Stimulated activated CD4-positive, alpha-beta T cell treated with anti-CD3 and anti-CD28 coated beads, TNF-alpha, amount 100 ng/mL, for 1 hour (primary cell): Measurements from ENCODE around the gene NUDT15.
"Not testable (repeated sequence)": the region's sequence is repeated elsewhere in the genome, so short reads cannot be mapped to it uniquely, and the experiment has no call there.

Source experiments
- DNase-seq, 3 donors: peaks; one replicate each; pipeline ENCODE4 v3.0.0-alpha.2; 2020; ENCODE audit warnings: low read depth in 3 of 3, low spot score in 1 of 3

NUDT15 gene

GRCh38 chr13:48042894-48043293 lies 5.4 kb downstream of the NUDT15 start:
- no peak for DNase-seq

DNA sequence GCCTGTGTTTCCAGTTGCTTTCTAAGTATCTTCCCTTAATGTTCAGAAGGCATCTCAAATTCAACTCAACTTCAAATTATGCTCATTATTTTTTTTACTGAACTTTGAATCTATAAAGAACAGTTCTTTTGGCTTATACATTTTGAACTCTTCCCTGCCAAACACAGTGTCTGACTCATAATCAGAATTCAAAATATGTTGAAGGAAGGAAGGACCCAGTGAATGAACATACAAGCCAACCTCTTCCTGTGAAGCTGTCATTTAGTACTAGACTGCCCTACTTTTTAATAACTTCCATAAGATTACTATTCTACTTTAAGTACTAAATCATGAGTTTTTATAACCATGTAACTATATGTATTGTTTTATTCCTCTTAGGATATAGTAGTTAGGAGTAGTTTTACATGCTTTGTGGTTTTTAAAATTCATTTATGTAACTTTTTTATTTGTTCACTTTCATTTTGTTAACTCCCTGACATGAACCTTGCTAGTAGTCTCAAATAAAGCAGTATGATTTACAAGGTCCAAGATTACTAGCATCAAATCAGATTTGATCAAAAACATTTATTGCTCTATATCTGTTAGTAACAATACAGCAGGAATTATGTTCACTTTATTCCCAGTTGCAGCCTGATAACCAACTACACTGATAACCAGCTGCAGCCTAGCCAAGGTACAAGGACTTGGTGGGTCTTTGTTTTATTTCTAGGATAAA lies 6.4 kb downstream of the NUDT15 start:
- no peak for DNase-seq

- DNase-seq = no peak
Observed at GRCh38 chr13:48050550-48050949, 13.0 kb downstream of the NUDT15 start.

- no peak for DNase-seq
Observed at GRCh38 chr13:48054601-48055000, 17.1 kb downstream of the NUDT15 start.

DNA sequence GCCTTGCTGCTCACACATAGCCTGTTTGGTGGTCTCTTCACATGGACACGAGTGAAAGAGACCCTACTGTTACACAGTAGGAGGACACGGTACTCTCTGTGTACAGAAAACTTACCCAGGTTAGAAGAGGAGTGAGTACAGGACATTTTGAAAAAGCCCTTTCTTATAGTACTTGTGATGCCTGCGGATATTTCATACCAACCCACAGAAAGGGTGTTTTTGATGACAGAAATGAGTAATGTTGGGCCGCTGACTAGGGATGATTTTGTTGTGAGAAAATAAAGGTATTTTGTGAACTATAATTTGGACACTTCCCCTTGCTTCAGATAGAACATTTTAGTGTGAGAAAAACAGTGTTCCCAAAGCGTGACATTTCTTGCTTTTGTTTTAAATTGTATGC lies 18.2 kb downstream of the NUDT15 start:
- no peak for DNase-seq

GRCh38 chr13:48058536-48058935 lies 21.0 kb downstream of the NUDT15 start:
- not testable (repeated sequence) for DNase-seq

DNA sequence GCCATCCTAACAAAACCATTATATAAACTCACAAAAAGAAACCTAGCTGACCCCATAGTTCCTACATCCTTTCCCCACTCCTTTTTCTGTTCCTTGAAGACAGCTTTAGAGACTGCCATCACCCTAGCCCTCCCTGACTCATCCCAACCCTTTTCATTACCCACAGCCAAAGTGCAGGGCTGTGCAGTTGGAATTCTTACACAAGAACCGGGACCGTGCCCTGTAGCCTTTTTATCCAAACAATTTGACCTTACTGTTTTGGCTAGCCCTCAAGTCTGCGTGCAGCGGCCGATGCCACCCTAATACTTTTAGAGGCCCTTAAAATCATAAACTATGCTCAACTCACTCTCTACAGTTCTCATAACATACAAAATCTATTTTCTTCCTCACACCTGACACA lies 22.4 kb downstream of the NUDT15 start:
- not testable (repeated sequence) for DNase-seq

DNA sequence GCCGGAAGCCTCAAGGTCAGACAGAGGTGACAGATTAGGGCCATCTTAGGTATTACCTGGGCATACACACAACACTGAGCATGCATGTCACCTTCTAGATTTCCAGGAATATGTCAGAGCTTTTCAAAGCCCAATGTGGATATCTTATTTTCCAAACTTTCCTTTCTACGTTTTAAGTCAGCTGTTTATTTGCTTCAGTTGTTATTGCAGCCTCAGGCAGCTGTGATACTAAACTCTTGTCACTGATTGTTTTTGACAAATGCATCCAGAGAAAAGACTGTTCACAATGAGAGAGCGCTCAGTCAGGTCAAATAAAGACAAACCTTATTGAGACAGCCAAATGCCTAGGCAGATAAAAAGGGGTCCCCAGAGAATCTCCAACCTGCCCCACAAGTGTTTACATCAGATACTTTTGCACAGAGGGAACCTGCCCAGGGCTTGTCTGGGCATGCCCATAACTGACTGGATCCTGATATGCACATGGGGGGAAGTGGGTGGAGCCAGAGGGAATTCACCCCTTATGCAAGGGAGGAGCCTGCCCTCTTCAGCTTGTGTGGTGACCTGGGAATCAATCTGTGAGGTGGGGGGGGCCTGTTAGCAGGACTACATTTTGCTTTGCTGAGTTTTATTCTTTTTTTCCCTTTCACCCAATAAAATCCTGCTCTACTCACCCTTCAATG lies 28.9 kb downstream of the NUDT15 start:
- no peak for DNase-seq

- DNase-seq = no peak
Observed at GRCh38 chr13:48068036-48068435, 30.5 kb downstream of the NUDT15 start.

GRCh38 chr13:48068952-48069351 lies 31.4 kb downstream of the NUDT15 start:
- no peak for DNase-seq

DNA sequence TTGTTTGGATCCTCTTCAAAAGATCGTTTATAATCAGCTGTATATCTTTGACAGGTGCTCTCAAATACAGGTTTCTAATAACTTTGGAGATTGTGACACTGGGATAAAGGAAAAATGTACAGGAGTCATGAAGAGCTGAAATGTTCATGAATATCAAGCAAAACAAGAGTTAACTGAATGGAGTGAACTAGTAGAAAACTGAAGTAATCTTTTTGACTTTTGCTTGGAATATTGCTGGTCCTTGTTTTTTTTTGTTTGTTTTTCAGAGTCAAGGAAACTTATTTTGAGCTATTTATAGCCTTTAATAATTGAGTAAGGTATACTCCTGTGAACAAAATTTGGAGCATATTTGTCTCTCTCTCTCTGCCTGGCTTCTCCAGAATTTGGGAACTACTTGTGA lies 32.0 kb downstream of the NUDT15 start:
- DNase-seq = no peak

- DNase-seq = no peak
Observed at GRCh38 chr13:48070942-48071341, 33.4 kb downstream of the NUDT15 start.

DNA sequence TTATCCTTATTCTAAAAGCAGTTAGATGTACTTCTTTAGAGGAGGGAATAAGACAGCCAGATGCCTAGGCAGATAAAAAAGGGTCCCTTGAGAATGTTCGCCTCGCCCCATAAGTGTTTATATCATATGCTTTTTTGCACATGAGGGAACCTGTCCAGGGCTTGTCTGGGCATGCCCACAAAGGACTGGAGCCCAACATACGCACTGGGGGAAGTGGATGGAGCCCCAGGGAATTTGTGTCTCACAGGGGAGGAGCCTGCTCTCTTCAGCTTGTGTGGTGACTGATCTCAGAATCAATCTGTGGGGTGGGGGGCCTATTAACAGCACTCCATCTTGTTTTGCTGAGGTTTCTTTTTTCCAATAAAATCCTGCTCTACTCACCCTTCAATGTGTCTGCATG lies 34.8 kb downstream of the NUDT15 start:
- DNase-seq = no peak

GRCh38 chr13:48072787-48073186 lies 35.3 kb downstream of the NUDT15 start:
- DNase-seq = no peak

DNA sequence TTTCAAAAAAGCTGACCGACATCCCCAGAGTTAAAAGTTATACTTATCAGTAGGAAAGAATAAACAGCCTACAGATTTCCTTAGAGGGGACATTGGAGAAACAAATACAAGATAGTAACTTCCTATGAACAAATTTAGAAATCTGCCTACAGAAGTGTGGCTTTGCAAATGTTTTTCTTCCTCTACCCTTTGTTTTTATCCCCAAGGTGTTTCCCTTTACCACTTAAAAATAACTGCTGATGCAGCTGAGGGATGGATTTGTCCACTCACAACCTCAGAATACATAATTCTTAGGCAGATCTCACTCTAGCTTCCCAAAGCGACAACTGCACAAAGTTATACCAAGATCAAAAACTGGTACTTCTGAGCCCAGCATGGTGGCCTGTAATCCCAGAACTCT lies 36.5 kb downstream of the NUDT15 start:
- DNase-seq = no peak

GRCh38 chr13:48078251-48078656 lies 40.7 kb downstream of the NUDT15 start:
- no peak for DNase-seq

DNA sequence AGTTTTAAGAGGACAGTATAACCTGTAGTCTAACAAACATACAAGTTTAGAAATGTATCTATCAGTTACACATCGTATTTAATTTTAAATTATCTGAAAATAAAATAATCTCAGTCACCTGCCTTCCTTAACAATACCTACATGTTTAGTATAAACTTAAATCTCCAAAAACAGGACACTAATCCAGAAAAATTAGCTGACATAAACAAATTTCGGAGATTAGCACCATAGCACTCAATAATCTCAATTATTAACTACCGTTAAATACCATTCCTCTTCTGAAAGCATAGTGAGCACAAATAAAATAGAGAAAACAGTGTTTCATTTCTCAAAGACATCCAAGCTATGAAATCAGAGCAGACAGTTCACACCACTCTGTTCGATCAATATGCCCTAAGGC lies 44.2 kb downstream of the NUDT15 start:
- no peak for DNase-seq

GRCh38 chr13:48086272-48086671 lies 48.7 kb downstream of the NUDT15 start:
- no peak for DNase-seq

GRCh38 chr13:48093588-48093987 lies 56.1 kb downstream of the NUDT15 start:
- DNase-seq = no peak

DNA sequence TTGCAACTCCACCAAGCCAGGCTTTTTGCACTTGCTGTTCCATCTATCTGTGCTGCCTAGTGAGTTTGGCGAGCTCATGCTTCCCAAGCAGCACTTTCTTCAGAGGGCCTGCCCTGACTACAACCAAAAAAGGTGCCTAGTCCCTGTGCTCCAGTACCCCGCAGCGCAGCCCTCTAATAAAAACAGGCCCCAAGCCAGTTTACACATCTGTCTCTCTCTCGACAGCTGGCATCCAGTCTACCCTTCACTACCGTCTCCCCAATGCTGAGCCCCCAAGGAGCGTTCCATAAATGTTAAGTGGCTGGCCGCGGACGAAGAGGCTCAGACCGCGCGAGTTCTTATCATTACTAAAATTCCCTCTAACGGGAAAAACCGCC lies 56.9 kb downstream of the NUDT15 start:
- no peak for DNase-seq

GRCh38 chr13:48094781-48095502 lies 57.4 kb downstream of the NUDT15 start, which contains the start of gene MED4:
MED4 (minus strand) TSS chr13:48095104; CDS start chr13:48095078, 26 bp downstream.
- DNase-seq = peak; percentile 91 to 99 (median 96)

DNA sequence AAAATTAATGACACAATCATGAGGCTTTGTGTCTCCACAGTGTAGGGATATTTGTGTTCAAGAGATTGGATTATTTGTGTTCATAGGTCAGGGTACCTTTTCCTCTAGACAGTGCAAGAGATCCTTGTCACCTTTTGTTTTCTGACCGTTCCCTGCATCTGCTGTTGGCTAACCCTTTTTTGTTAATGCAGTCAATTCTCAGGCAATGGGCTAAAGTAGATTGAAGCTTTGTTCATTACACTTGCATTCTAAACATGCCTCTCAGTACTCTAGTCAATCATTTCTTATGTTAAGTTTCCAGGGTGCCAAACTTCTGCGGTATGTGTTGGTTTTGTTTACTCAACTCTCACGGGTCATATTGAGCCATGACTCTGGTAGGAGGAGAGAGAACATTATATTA lies 59.1 kb downstream of the NUDT15 start:
- DNase-seq = no peak
